GM06990 (cell line): ENCODE results near the gene PPP1R36.

Experiments used
- DNase-seq: peaks from one replicate; pipeline ENCODE4 v3.0.0-alpha.2; 2011; ENCODE audit not compliant: insufficient read length; ENCODE audit errors: extremely low read depth
- H3K27me3 ChIP-seq: replicated peaks from 2 replicates; pipeline ENCODE4 v1.6.0; 2011; ENCODE audit warnings: low read length; ENCODE audit not compliant: control insufficient read depth, insufficient read depth
- H3K36me3 ChIP-seq: 2 replicates; pipeline ENCODE4 v1.5.1; 2011; ENCODE audit warnings: low read length; ENCODE audit not compliant: control insufficient read depth, insufficient read depth
- H3K4me3 ChIP-seq: replicated peaks from 2 replicates; pipeline ENCODE4 v1.5.1; 2011; ENCODE audit warnings: low read depth, mild to moderate bottlenecking, control low read depth, low read length
- CTCF ChIP-seq: IDR thresholded peaks from 2 replicates; pipeline ENCODE4 v1.5.1; 2011; ENCODE audit warnings: low read length, control low read depth, mild to moderate bottlenecking, inconsistent platforms; ENCODE audit not compliant: insufficient read depth, poor library complexity, severe bottlenecking

PPP1R36 gene

GRCh38 chr14:64598404-64598803, 48.6 kb downstream of the PPP1R36 start:
- Histone ChIP-seq H3K36me3 (no peaks in the 10 kb centered on the region), H3K27me3 (no peaks in the 10 kb centered on the region), H3K4me3 (no peak overlapping the region)
- no peak for DNase-seq
- TF ChIP-seq CTCF, result no peak

- TF ChIP-seq CTCF, result no peak
- DNase-seq, result no peak
- H3K4me3 ChIP-seq, result no peak overlapping the region
- H3K36me3 ChIP-seq, result no peaks in the 10 kb centered on the region
- H3K27me3 ChIP-seq, result no peaks in the 10 kb centered on the region; the same call in none of the 2 replicates
Measured at GRCh38 chr14:64601571-64601970, 51.8 kb downstream of the PPP1R36 start.

GRCh38 chr14:64602826-64603225, 53.1 kb downstream of the PPP1R36 start:
- no peak for TF ChIP-seq CTCF
- Histone ChIP-seq H3K36me3 (no peaks in the 10 kb centered on the region), H3K4me3 (no peak overlapping the region), H3K27me3 (no peaks in the 10 kb centered on the region; the same call in none of the 2 replicates)
- no peak for DNase-seq

- DNase-seq, result no peak
- TF ChIP-seq CTCF, result no peak
- H3K36me3 ChIP-seq, result no peaks in the 10 kb centered on the region
- no peak overlapping the region for H3K4me3 ChIP-seq
- H3K27me3 ChIP-seq, result no peaks in the 10 kb centered on the region; the same call in none of the 2 replicates
Measured at GRCh38 chr14:64604001-64604400, 54.2 kb downstream of the PPP1R36 start.

GRCh38 chr14:64604881-64605280, 55.1 kb downstream of the PPP1R36 start:
- no peak for TF ChIP-seq CTCF
- Histone ChIP-seq H3K27me3 (no peaks in the 10 kb centered on the region; the same call in none of the 2 replicates), H3K4me3 (no peak overlapping the region), H3K36me3 (no peaks in the 10 kb centered on the region)
- no peak for DNase-seq
